Endothelial cell of umbilical vein (primary cell): ENCODE results near the gene TERT. TPM values are rescaled to one million over a fixed set of nuclear protein-coding genes. Genes with fewer than 3 reads are reported as not detected.

Experiments used
- BruUV-seq: library from RNA; stranded (reverse); fragments of 400-500 nt; replicated peaks from 2 replicates; lab custom pipeline; 2021; lab: Mats Ljungman, UMichigan
- CTCF ChIA-PET: fragments of 300-600, 350-600 bp; sonication (Branson Sonifier 250); formaldehyde crosslinking; loops from one replicate; lab custom pipeline; 2021; ENCODE audit warnings: antibody characterized with exemption, inconsistent platforms; lab: Charles Lee
- POLR2A ChIA-PET: fragments of 300-600, 350-600 bp; sonication (Branson Sonifier 250); formaldehyde crosslinking; loops from one replicate; lab custom pipeline; 2021; ENCODE audit warnings: antibody characterized with exemption, inconsistent platforms; lab: Charles Lee
- DNase-seq: peaks from one replicate; pipeline ENCODE4 v3.0.0-alpha.2; 2011; ENCODE audit warnings: low read depth, low spot score
- FAIRE-seq: peaks from 2 replicates; lab custom pipeline; 2011; peaks lifted over from hg19 to GRCh38; lab: Jason Lieb, UNC
- H2AFZ ChIP-seq: 2 replicates; pipeline ENCODE4 v1.6.0; 2012; ENCODE audit warnings: low read depth, low read length, control low read depth, inconsistent platforms
- H3K27ac ChIP-seq: 2 replicates; pipeline ENCODE4 v1.5.1; 2011; ENCODE audit warnings: low read depth, mild to moderate bottlenecking, control low read depth, low read length, moderate library complexity; ENCODE audit not compliant: insufficient read depth
- H3K27me3 ChIP-seq, 2 experiments: 2 replicates each; pipeline versions ENCODE4 v1.6.0 to v1.6.1; 2011; ENCODE audit warnings: low read length in 2 of 2, mixed read lengths in 1 of 2; ENCODE audit not compliant: control insufficient read depth in 2 of 2, insufficient read depth in 2 of 2
- H3K36me3 ChIP-seq, 2 experiments: 2 replicates in 1 of 2; 3 replicates in 1 of 2; pipeline ENCODE4 v1.5.1; 2011; ENCODE audit warnings: low read length in 2 of 2, mild to moderate bottlenecking in 1 of 2, moderate library complexity in 1 of 2; ENCODE audit not compliant: control insufficient read depth in 2 of 2, insufficient read depth in 2 of 2; ENCODE audit errors: extremely low read depth in 1 of 2
- H3K4me1 ChIP-seq: 3 replicates; pipeline ENCODE4 v1.5.1; 2011; ENCODE audit warnings: mild to moderate bottlenecking, low read length; ENCODE audit not compliant: control insufficient read depth, insufficient read depth; ENCODE audit errors: extremely low read depth
- H3K4me2 ChIP-seq: 2 replicates; pipeline ENCODE4 v1.6.1; 2011; ENCODE audit warnings: low read length, control low read depth, mixed read lengths; ENCODE audit not compliant: insufficient read depth
- H3K4me3 ChIP-seq, 3 experiments: fragments of 200-600 bp in 1 of 3; sonication (generic), shearing (Covaris generic) in 1 of 3; replicated peaks in 1 of 3; 2 replicates each; pipeline ENCODE4 v1.5.1; 2011 to 2016; ENCODE audit warnings: control low read depth in 3 of 3, low read length in 3 of 3, mild to moderate bottlenecking in 2 of 3, inconsistent platforms in 1 of 3, low read depth in 1 of 3, moderate library complexity in 1 of 3; ENCODE audit not compliant: insufficient read depth in 1 of 3
- H3K79me2 ChIP-seq: 2 replicates; pipeline ENCODE4 v1.6.0; 2012; ENCODE audit warnings: low read length, inconsistent platforms; ENCODE audit not compliant: control insufficient read depth, insufficient read depth
- H3K9ac ChIP-seq: replicated peaks from 2 replicates; pipeline ENCODE3; 2011; ENCODE audit warnings: low read length, control low read depth; ENCODE audit not compliant: insufficient read depth; ENCODE audit errors: extremely low read depth
- H3K9me1 ChIP-seq: replicated peaks from 3 replicates; pipeline ENCODE4 v1.6.0; 2011; ENCODE audit warnings: mild to moderate bottlenecking, low read length; ENCODE audit not compliant: control insufficient read depth, insufficient read depth; ENCODE audit errors: extremely low read depth
- H3K9me3 ChIP-seq: replicated peaks from 2 replicates; pipeline ENCODE4 v1.5.1; 2012; ENCODE audit warnings: low read length, inconsistent platforms; ENCODE audit not compliant: control insufficient read depth, insufficient read depth
- H4K20me1 ChIP-seq: replicated peaks from 2 replicates; pipeline ENCODE3; 2011; ENCODE audit warnings: mild to moderate bottlenecking, low read length; ENCODE audit not compliant: control insufficient read depth, insufficient read depth; ENCODE audit errors: extremely low read depth
- EZH2 ChIP-seq: IDR thresholded peaks from 2 replicates; pipeline ENCODE4 v1.6.1; 2012; ENCODE audit warnings: borderline replicate concordance, low read depth, mild to moderate bottlenecking, moderate library complexity, low read length, inconsistent platforms; ENCODE audit not compliant: severe bottlenecking
- FOS ChIP-seq: IDR thresholded peaks from 2 replicates; pipeline ENCODE4 v1.6.1; 2011; ENCODE audit warnings: mild to moderate bottlenecking, low read length, moderate library complexity, borderline replicate concordance; ENCODE audit not compliant: insufficient read depth
- GATA2 ChIP-seq: IDR thresholded peaks from 2 replicates; pipeline ENCODE4 v1.7.0; 2011; ENCODE audit warnings: low read depth, mild to moderate bottlenecking, moderate library complexity, mixed read lengths, low read length; ENCODE audit not compliant: insufficient read length, insufficient read depth
- JUN ChIP-seq: IDR thresholded peaks from 2 replicates; pipeline ENCODE4 v1.6.1; 2011; ENCODE audit warnings: borderline replicate concordance, low read depth; ENCODE audit not compliant: insufficient read length, insufficient read depth
- MAX ChIP-seq: IDR thresholded peaks from 2 replicates; pipeline ENCODE4 v1.6.1; 2011; ENCODE audit not compliant: insufficient read depth, insufficient read length
- MYC ChIP-seq: IDR thresholded peaks from one replicate; pipeline ENCODE4 v1.6.1; 2011; ENCODE audit warnings: mild to moderate bottlenecking, low read depth, low read length
- POLR2A ChIP-seq: IDR thresholded peaks from 2 replicates; pipeline ENCODE4 v1.6.1; 2012; ENCODE audit warnings: low read depth, mild to moderate bottlenecking, control low read depth, low read length
- POLR2AphosphoS5 ChIP-seq: IDR thresholded peaks from 2 replicates; pipeline ENCODE4 v1.6.1; 2012; ENCODE audit warnings: low read depth, mild to moderate bottlenecking, control low read depth, low read length, moderate library complexity; ENCODE audit not compliant: insufficient read depth
- dilution Hi-C: fragments of 300-500 bp; cut with MboI; formaldehyde crosslinking; loops from one replicate; pipeline ENCODE4 v1.15.0; 2019; ENCODE audit warnings: low sequenced_read_pairs; ENCODE audit not compliant: extremely low pct_ligation_motif_present
- intact Hi-C: fragments of 100-400 bp; cut with micrococcal nuclease; formaldehyde crosslinking; loops from one replicate; pipeline ENCODE4 v1.10.0; 2022
- polyA plus RNA-seq, 4 experiments: library from polyadenylated mRNA; depleted of rRNA in 3 of 4; stranded (reverse) in 3 of 4; unstranded in 1 of 4; fragments of >200 nt; gene quantifications; 2 replicates each; pipeline versions ENCODE4 v1.2.1 to v1.2.3, GENCODE V29; 2011 to 2012; ENCODE audit warnings: missing spikeins in 1 of 4
- total RNA-seq: library from RNA; stranded (reverse); gene quantifications from 2 replicates; pipeline ENCODE4 v1.2.3, GENCODE V29; 2021
- TF ChIP-seq, protein P1 (sequence below), 2 donors: IDR thresholded peaks; 1 replicate in 1 of 2; 2 replicates in 1 of 2; pipeline ENCODE4 v1.5.1; 2011; ENCODE audit warnings: low read length in 2 of 2, mild to moderate bottlenecking in 2 of 2, moderate library complexity in 2 of 2, control low read depth in 1 of 2, inconsistent platforms in 1 of 2, low read depth in 1 of 2; ENCODE audit not compliant: insufficient read depth in 1 of 2; ENCODE audit errors: extremely low read depth in 1 of 2

The TERT gene
- total and polyA plus RNA-seq, 2 donors (not counting 3 experiments of a cell fraction or from before 2014, with no cell fraction given) = 0.04 TPM; not detected in 1

GRCh38 chr5:1335540-1336095 lies 40.8 kb upstream of the TERT start:
- no peaks in the 10 kb centered on the region for H3K9me1 ChIP-seq
- H3K36me3 ChIP-seq = peaks cover 0 to 66% of the 10 kb centered on the region in 2 experiments
- no TSS peak for BruUV-seq
- FAIRE-seq (no peak), DNase-seq (no peak)
- CTCF ChIA-PET = no interaction called here
- no peak overlapping the region for H2AFZ ChIP-seq
- no peaks in the 10 kb centered on the region for H3K27me3 ChIP-seq
- no peaks in the 10 kb centered on the region for H3K4me1 ChIP-seq
- POLR2A ChIA-PET = no interaction called here
- H3K9me3 ChIP-seq = no peaks in the 10 kb centered on the region
- no peak overlapping the region for H3K27ac ChIP-seq
- no peaks in the 10 kb centered on the region for H4K20me1 ChIP-seq
- no peaks in the 10 kb centered on the region for H3K79me2 ChIP-seq
- no peak overlapping the region for H3K4me2 ChIP-seq
- dilution Hi-C loops = no loop called here
- no peak for TF ChIP-seq GATA2
- TF ChIP-seq EZH2 = no peak
- no peak for TF ChIP-seq POLR2A
- TF ChIP-seq, protein P1, sequence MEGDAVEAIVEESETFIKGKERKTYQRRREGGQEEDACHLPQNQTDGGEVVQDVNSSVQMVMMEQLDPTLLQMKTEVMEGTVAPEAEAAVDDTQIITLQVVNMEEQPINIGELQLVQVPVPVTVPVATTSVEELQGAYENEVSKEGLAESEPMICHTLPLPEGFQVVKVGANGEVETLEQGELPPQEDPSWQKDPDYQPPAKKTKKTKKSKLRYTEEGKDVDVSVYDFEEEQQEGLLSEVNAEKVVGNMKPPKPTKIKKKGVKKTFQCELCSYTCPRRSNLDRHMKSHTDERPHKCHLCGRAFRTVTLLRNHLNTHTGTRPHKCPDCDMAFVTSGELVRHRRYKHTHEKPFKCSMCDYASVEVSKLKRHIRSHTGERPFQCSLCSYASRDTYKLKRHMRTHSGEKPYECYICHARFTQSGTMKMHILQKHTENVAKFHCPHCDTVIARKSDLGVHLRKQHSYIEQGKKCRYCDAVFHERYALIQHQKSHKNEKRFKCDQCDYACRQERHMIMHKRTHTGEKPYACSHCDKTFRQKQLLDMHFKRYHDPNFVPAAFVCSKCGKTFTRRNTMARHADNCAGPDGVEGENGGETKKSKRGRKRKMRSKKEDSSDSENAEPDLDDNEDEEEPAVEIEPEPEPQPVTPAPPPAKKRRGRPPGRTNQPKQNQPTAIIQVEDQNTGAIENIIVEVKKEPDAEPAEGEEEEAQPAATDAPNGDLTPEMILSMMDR (IDR thresholded peaks at IDR 0.05; ENCODE audit: extremely low read depth in 1 of 2, insufficient read depth in 1 of 2, low read depth in 1 of 2, low read length in 2 of 2) = no peak
- TF ChIP-seq JUN = no peak
- TF ChIP-seq POLR2AphosphoS5 = no peak
- TF ChIP-seq MAX = no peak
- TF ChIP-seq MYC = no peak
- no peak for TF ChIP-seq FOS
- no peak overlapping the region for H3K4me3 ChIP-seq
- no peak overlapping the region for H3K9ac ChIP-seq
- intact Hi-C loops = no loop called here
